ENCODE measurements around the gene CNTN2.

- no peak for TF ChIP-seq CTCF (IDR thresholded peaks at IDR 0.05)
- no peak for TF ChIP-seq POLR2A (IDR thresholded peaks at IDR 0.05)
Measured at GRCh38 chr1:205052690-205053089, 9.7 kb downstream of the CNTN2 start.
